ENCODE measurements around the gene TXNL4A.
A peak's percentile ranks its signal among the peaks of the same experiment; 100 is the strongest.

Gene TXNL4A

GRCh38 chr18:79988451-79989194, at the start of gene TXNL4A:
TSS of gene TXNL4A (minus strand) at chr18:79988563. CDS start at chr18:79988392, 171 bp downstream.
- in situ Hi-C loops (cut with MboI; ENCODE audit: low sequenced_read_pairs, unreplicated experiment) = no loop called here
- no peak for TF ChIP-seq CTCF (IDR thresholded peaks at IDR 0.05; ENCODE audit: borderline replicate concordance, control extremely low read depth, extremely low read depth, insufficient read depth, missing control alignments)
- peak; percentile 92 for DNase-seq (ENCODE audit: low spot score)

GRCh38 chr18:80037300-80037699, 48.9 kb upstream of the TXNL4A start:
- in situ Hi-C loops (cut with MboI; ENCODE audit: low sequenced_read_pairs, unreplicated experiment) = no loop called here

GRCh38 chr18:80035997-80036396, 47.6 kb upstream of the TXNL4A start:
- in situ Hi-C loops (cut with MboI; ENCODE audit: low sequenced_read_pairs, unreplicated experiment) = no loop called here
- no peak for TF ChIP-seq CTCF (IDR thresholded peaks at IDR 0.05; ENCODE audit: borderline replicate concordance, control extremely low read depth, extremely low read depth, insufficient read depth, missing control alignments)
- no peak for DNase-seq (ENCODE audit: low spot score)

More at GRCh38 chr18:80037300-80037699, 48.9 kb upstream of the TXNL4A start:
- DNase-seq (ENCODE audit: low spot score) = no peak
- no peak for TF ChIP-seq CTCF (IDR thresholded peaks at IDR 0.05; ENCODE audit: borderline replicate concordance, control extremely low read depth, extremely low read depth, insufficient read depth, missing control alignments)

GRCh38 chr18:80034852-80035406, 46.6 kb upstream of the TXNL4A start:
- in situ Hi-C loops (cut with MboI; ENCODE audit: low sequenced_read_pairs, unreplicated experiment) = no loop called here
- DNase-seq (ENCODE audit: low spot score) = no peak
- no peak for TF ChIP-seq CTCF (IDR thresholded peaks at IDR 0.05; ENCODE audit: borderline replicate concordance, control extremely low read depth, extremely low read depth, insufficient read depth, missing control alignments)

DNA sequence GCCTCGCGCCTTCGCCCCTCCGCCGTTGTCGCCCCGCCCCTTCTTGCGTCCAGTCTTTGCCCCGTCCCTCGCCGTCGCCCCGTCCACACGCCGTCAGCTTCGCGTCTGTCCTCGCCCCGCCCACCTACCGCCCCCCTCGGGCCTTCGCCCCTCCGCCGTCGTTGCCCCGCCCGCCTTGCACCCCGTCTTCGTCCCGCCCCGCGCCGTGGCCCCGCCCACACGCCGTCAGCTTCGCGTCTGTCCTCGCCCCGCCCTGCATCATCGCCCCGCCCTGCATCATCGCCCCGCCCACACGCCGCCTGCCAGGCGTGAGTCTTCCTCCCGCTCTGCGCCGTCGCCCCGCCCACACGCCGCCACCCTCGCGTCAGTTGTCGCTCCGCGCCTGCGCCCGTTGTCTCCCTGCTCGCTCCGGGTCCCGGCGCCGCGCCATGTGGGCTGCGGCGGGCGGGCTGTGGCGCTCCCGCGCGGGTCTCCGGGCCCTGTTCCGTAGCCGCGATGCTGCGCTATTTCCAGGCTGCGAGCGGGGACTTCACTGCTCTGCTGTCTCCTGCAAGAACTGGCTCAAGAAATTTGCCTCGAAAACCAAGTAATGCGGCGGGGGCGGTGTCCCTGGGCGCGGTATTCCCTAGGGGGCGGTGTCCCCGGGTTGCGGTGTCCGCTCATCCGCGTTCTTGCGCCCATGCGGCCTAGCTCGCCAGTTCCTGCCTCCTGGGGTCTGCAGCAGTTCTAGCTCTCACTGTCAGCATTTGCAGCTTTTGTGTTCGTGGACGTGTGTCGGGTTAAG, 45.9 kb upstream of the TXNL4A start, which contains the start of gene RBFA:
Gene RBFA, plus strand, starts transcription at position 367 of the 784 bp plus-strand sequence. Its CDS starts 62 bp downstream, at position 429.
- in situ Hi-C loops (cut with MboI; ENCODE audit: low sequenced_read_pairs, unreplicated experiment) = no loop called here
- TF ChIP-seq CTCF (IDR thresholded peaks at IDR 0.05; ENCODE audit: borderline replicate concordance, control extremely low read depth, extremely low read depth, insufficient read depth, missing control alignments) = peak; percentile 33
- peak; percentile 99 for DNase-seq (ENCODE audit: low spot score)
